Measurements from ENCODE around the gene MAMLD1. TPM values are rescaled to one million over a fixed set of nuclear protein-coding genes. Genes with fewer than 3 reads are reported as not detected.

The MAMLD1 gene
- total RNA-seq, 1 experiment from 2014 or later = 3.2 TPM

DNA sequence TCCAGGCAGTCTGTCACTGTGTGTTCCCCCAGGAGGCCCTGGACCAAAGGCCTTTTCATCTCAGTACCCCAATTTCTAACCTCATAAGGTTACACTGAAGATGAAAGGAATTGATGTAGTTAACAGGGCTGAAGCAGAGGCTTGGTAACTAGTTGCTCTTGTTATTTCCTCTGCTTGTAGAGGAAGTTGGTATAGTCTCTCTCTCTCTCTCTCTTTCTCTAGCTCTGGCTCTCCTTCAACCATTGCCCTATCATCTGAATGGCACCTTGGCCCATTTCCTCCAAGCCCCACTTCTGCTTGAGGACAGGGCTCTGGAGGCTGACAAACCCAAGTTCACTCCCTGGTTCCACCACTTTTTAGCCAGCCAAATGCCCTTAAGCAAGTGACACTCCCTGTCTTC is 96.1 kb downstream of the MAMLD1 start:
- no peaks in the 10 kb centered on the region for H3K4me1 ChIP-seq (ENCODE audit: insufficient read depth, low read length, poor library complexity, severe bottlenecking)
- no peak overlapping the region for H3K4me3 ChIP-seq (ENCODE audit: low read depth, low read length, poor library complexity, severe bottlenecking)
- intact Hi-C loops (cut with micrococcal nuclease; ENCODE audit: unreplicated experiment) = no loop called here
- ChIA-PET POLR2A (ENCODE audit: low non-redundant PET) (no interaction called here), CTCF (no interaction called here)
- no peak for TF ChIP-seq EZH2 (IDR thresholded peaks at IDR 0.05; ENCODE audit: borderline replicate concordance, low read depth, low read length, poor library complexity, severe bottlenecking)
- no peak for TF ChIP-seq CTCF (conservative IDR thresholded peaks at IDR 0.05; ENCODE audit: low read depth, low read length)
- no peaks in the 10 kb centered on the region for H3K36me3 ChIP-seq (ENCODE audit: insufficient read depth, low read length, poor library complexity, severe bottlenecking)
- H3K27ac ChIP-seq (ENCODE audit: low read depth, low read length, poor library complexity, severe bottlenecking) = no peak overlapping the region
- no TSS peak for BruUV-seq (replicated peaks)
- no peak for DNase-seq (ENCODE audit: low spot score)
- no peaks in the 10 kb centered on the region for H3K27me3 ChIP-seq (replicated peaks; ENCODE audit: insufficient read depth, low read depth, low read length, poor library complexity)
- H3K9me3 ChIP-seq (ENCODE audit: low read depth, low read length, poor library complexity, severe bottlenecking) = no peaks in the 10 kb centered on the region

DNA sequence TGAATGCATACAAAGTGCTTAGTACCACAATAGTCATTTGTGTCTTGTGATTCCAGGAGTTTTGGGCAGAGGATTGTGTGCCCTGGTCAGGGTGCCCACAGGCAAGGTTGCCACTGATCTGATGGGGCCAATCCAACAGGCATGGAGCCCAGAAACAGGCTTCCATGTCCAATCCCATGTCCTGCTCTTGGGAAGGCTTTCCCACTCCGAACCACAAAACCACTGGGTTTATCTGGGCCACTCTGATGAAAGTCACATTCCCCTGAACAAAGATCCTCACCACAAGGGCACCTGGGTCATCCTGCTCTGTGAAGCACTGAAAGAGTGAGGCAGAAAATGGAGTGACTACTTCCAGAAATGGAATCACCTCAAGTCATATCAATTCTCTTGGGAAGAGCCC is 96.9 kb downstream of the MAMLD1 start:
- Histone ChIP-seq H3K36me3 (ENCODE audit: insufficient read depth, low read length, poor library complexity, severe bottlenecking) (no peaks in the 10 kb centered on the region), H3K4me1 (ENCODE audit: insufficient read depth, low read length, poor library complexity, severe bottlenecking) (no peaks in the 10 kb centered on the region), H3K27ac (ENCODE audit: low read depth, low read length, poor library complexity, severe bottlenecking) (no peak overlapping the region), H3K27me3 (replicated peaks; ENCODE audit: insufficient read depth, low read depth, low read length, poor library complexity) (no peaks in the 10 kb centered on the region), H3K4me3 (ENCODE audit: low read depth, low read length, poor library complexity, severe bottlenecking) (no peak overlapping the region), H3K9me3 (ENCODE audit: low read depth, low read length, poor library complexity, severe bottlenecking) (no peaks in the 10 kb centered on the region)
- ChIA-PET CTCF (no interaction called here), POLR2A (ENCODE audit: low non-redundant PET) (no interaction called here)
- no TSS peak for BruUV-seq (replicated peaks)
- TF ChIP-seq CTCF (conservative IDR thresholded peaks at IDR 0.05; ENCODE audit: low read depth, low read length) = no peak
- TF ChIP-seq EZH2 (IDR thresholded peaks at IDR 0.05; ENCODE audit: borderline replicate concordance, low read depth, low read length, poor library complexity, severe bottlenecking) = no peak
- intact Hi-C loops (cut with micrococcal nuclease; ENCODE audit: unreplicated experiment) = no loop called here
- no peak for DNase-seq (ENCODE audit: low spot score)

DNA sequence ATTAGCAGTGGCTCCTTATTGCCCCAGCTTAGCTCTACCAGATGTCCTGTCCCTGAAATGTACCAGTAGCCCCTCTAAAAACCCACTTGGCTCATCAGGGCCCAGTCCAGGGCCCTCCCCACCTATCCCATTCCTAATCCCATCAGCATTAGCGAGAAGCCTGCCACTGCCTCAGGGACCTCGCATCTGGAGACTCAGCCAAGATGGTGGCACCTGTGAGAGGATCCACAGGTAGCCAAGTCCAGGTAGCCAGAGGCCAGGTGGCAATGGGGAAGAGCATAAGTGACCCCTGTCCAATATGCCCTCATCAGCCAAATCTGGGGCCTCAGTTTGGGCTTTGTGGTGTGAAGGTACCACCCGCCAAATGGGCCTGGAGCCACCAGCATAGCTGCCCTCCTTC is 97.7 kb downstream of the MAMLD1 start:
- Histone ChIP-seq H3K4me3 (ENCODE audit: low read depth, low read length, poor library complexity, severe bottlenecking) (no peak overlapping the region), H3K27me3 (replicated peaks; ENCODE audit: insufficient read depth, low read depth, low read length, poor library complexity) (no peaks in the 10 kb centered on the region), H3K36me3 (ENCODE audit: insufficient read depth, low read length, poor library complexity, severe bottlenecking) (no peaks in the 10 kb centered on the region), H3K9me3 (ENCODE audit: low read depth, low read length, poor library complexity, severe bottlenecking) (no peaks in the 10 kb centered on the region), H3K27ac (ENCODE audit: low read depth, low read length, poor library complexity, severe bottlenecking) (no peak overlapping the region), H3K4me1 (ENCODE audit: insufficient read depth, low read length, poor library complexity, severe bottlenecking) (no peaks in the 10 kb centered on the region)
- intact Hi-C loops (cut with micrococcal nuclease; ENCODE audit: unreplicated experiment) = no loop called here
- POLR2A ChIA-PET (ENCODE audit: low non-redundant PET) = no interaction called here
- no peak for TF ChIP-seq CTCF (conservative IDR thresholded peaks at IDR 0.05; ENCODE audit: low read depth, low read length)
- TF ChIP-seq EZH2 (IDR thresholded peaks at IDR 0.05; ENCODE audit: borderline replicate concordance, low read depth, low read length, poor library complexity, severe bottlenecking) = no peak
- CTCF ChIA-PET = no interaction called here
- BruUV-seq (replicated peaks) = no TSS peak
- no peak for DNase-seq (ENCODE audit: low spot score)
